Stimulated activated CD4-positive, alpha-beta T cell treated with anti-CD3 and anti-CD28 coated beads, Interleukin-4, amount 100 ng/mL, for 4 hours (primary cell): ENCODE data around the gene PTPRD.

Experiments used
- DNase-seq, 2 experiments: peaks; one replicate each; pipeline ENCODE4 v3.0.0-alpha.2; 2020

PTPRD gene

DNA sequence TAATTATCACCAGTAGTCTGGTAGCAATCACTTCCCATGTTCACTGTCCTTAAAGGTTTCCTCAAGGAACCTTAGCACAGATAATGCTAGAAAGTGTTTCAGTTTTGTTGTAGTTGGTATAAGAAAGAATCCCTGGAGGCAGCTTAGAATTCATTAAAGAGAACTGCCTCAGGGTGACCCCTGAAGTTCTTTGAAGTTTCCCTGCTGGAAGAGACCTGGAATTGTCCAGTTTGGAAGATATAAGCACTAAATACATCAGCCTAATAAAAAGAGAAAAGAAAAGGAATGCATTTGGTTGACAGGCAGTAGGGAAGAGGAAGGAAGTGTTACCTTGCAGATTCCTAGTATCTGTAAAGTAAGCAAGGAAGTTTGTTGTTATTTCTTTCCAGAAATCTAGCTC is 1813.6 kb downstream of the PTPRD start:
- DNase-seq, result no peak

DNA sequence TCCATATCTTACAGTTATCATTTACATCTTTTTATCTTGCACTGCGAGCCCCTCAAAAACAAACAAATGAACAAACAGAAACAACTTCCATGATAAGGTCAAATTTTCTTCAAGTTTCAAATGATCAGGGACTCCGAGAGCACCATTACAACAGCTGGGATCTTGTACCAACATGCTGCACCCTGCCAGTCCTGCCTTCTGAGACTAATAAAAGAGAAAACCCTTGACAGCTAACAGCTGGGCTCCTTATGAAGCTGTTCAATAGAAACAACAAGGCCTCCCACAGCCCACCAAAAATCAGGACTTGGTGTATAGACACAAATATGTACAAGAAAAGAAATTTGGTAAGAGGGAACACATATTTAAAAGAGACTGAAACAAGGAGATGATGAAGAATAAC is 1828.0 kb downstream of the PTPRD start:
- no peak for DNase-seq

DNA sequence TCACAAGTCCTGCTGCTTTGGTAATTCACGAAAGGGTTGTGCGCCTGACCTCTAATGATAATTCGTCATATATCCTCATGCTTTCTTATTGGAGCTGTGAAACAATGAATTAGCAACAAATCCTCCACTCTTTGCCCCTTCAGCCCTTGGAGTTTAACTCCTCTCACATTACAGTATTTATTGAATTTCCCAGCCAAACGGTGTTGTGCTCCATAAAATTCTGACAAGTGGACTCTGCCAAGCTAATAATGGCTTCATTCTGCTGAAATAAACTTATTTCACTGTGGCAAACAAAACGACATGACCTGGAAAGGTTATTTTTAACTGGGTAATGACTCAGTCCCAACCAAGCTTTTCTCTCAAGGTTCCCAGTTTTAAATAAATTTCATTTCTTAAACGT is 1828.9 kb downstream of the PTPRD start:
- DNase-seq, result no peak

- no peak for DNase-seq
Observed at GRCh38 chr9:8782237-8782636, 1830.6 kb downstream of the PTPRD start.

GRCh38 chr9:8781458-8781857 is 1831.3 kb downstream of the PTPRD start:
- DNase-seq, result no peak

DNA sequence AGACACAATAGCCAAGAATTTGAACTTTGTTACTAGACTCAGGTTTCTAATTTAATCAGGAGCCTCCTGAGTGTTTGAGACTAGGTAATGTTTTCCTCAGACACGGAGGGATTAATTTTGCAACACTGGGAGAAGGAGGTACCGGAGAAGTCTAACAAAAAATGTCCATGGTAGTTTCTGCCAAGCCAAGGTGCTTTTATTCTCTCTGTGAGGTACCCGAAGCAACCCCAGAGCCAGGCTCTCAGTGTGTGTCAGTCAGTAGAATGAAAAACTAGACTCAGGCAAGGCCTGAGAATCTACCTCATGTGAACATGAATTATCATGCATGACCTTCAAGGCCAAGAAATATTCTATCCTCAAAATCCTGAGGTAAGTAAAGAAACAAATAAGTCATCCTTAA is 1832.4 kb downstream of the PTPRD start:
- DNase-seq, result no peak

DNA sequence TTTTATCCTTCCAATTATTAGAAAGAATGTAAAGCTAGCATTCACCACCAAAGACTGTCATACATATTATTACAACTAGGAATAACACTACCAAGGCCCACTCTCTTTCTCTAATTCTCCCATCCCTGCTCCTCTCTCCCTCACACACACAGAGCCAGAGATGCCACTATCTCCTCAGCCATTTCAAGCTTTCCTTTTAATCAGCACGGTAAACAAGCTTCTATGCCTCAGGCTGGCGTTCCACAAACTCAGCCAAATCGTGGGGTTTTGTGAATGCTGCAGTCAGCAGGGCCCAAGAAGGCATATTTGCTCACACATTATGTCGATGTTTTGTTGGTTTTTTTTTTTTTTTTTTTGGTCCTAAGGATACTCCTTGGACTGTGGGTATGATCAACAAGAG is 1833.3 kb downstream of the PTPRD start:
- DNase-seq, result no peak

- DNase-seq, result no peak
Observed at GRCh38 chr9:8778356-8778755, 1834.4 kb downstream of the PTPRD start.

GRCh38 chr9:8772302-8772701 is 1840.5 kb downstream of the PTPRD start:
- DNase-seq, result no peak

- DNase-seq, result no peak
Observed at GRCh38 chr9:8769153-8769552, 1843.6 kb downstream of the PTPRD start.

DNA sequence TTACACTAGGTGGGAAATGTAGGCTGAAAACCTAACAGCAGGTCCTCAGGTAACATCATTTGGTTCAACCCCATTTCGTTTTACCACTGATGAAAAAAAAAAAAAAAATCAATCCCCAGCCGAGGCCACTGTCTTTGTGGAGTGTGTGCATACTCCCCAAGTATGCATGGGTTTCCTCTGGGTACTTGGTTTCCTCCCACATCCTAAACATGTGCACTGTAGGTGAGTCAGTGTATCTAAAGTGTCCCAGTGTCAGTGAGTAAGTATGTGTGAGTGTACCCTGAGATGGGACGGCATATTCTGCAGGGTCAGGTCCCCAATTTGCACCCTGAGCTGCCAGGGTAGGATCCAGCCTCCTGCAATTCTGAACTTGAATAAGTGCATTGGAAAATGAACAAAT is 1846.7 kb downstream of the PTPRD start:
- DNase-seq, result no peak

DNA sequence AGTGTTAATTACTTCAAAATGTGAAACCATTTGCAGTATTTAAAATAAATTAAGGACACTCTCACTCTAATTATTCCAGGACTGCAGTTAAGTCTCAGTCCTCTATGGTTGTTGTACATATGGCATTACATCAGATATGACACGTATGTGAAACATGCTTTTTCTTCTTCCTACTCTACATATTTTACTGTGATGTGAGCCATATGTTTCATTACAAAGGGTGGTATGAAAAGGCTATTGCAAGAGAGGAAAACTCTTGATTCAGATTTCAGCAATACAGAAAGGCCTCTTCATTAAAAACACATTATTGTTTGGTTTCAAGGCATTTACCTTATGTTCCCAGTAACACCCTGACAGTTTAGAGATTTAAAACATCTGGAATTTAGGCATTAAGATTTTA is 1848.8 kb downstream of the PTPRD start:
- DNase-seq, result no peak

GRCh38 chr9:8762479-8763085 is 1850.2 kb downstream of the PTPRD start:
- DNase-seq, result no peak

GRCh38 chr9:8760000-8760767 is 1852.6 kb downstream of the PTPRD start:
- DNase-seq, result no peak

DNA sequence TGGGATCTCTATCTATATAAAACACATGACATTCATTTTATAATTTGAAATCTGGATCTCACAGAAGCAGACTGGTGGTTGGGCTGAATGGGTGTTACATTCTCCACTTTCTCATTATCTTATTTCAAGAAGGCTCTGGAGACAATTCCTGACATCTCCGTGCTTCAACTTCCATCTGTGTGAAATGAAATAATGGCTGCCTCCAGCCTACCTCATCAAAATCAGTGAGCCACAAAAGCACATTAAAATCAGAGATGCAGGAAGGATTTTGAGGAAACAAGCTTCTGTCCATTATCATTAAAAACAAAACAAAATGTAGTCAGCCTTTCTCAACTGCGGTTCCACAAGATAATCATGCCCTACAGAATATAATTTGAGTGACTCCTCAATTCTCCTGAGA is 1854.9 kb downstream of the PTPRD start:
- no peak for DNase-seq

DNA sequence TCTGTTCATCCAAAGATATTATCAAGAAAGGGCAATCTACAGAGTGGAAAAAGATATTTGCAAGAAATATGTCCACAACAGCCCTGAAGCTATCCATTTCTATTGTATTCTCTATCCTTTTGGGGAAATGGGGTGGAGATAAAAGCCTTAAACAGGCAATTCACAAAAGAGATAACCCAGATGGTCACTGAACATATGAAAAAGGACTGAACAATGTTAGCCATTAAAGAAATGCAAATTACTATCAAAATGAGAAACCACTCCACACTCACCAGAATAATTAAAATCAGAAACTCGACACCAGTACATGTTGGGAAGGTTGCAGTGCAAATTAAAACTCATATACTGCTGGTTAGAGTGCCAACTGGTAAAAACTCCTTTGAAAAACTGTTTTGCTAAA is 1858.1 kb downstream of the PTPRD start:
- no peak for DNase-seq

DNA sequence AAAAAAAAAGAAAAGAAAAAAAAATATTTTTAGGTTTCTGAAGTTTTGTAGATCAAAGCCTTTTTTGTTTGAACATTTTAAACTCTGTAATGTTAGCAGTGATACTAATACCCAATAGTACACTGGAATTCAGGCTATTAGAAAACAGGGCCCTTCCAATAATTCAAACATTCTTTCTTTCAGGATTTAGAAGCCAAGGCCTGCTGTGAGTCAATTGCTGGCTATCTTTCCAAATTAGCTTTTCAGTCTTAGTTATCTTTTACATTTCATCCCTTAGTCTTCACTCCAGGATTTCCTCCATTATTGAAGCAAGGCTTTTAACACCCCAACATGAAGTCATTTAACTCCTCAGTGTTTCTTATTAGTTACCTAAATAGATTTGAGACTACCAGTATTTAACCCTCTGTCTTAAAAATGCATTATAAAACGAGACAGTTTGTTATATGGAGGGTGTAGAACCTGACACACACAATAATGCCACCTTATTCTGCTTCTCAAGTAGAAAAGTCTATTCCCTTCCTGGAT is 1861.3 kb downstream of the PTPRD start:
- no peak for DNase-seq

DNA sequence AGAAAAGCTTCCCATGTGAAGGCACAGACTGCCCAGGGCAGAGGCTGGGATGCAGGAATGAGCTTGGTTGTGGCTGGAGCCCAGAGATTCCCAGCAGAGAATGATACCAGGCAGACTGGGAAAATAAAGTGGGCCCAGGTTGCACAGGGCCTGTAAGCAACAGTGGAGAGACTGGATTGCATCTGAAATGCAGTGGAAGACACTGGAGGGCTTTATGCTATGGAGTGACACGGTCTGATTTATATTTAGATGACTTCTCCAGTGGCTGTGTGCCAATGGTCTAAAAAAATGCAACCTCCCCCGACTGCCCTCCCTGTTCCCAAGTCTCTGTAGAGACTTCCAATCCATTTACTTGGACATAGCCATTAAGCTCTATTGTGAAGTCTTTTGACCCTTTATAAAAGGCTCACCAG is 1862.2 kb downstream of the PTPRD start:
- no peak for DNase-seq

DNA sequence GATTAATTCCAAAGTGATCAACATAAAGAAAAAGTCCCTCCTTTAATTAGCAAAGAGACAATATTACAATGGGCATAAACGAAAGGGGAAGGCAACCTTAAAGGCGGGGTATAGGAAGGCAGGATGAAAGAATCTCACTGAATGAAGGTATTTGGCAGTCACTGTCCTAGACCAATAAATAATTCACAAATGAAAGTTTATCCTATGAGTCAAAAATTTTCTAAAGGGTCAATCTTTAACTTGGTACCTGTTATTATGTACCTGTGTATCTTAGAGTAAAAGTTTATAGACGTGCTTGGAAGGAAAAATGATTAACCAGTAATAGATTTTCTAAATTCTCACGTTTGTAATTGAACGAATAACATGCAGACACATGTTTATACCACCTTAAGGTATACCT is 1867.5 kb downstream of the PTPRD start:
- DNase-seq, result no peak

- no peak for DNase-seq
Observed at GRCh38 chr9:8738945-8739344, 1873.9 kb downstream of the PTPRD start.

DNA sequence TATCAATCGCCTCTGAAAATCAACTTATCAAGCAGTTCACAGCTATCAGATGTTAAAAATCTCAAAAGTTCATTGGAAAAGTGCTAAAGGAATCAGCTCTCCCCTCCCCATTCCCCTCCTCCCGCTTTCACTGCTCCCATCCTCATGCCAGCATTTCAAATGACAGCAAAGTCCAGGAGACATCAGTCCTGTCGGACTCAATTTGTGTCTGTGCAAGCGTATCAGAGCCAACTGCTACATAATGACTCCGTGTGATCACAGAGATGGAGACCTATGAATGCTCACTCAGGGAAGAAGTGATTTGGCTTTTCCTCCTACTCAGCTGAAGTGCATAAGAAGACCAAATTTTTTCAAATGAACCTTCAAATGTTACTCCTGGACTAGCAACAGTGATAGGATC is 1876.0 kb downstream of the PTPRD start:
- DNase-seq, result no peak

- no peak for DNase-seq
Observed at GRCh38 chr9:8734760-8735159, 1878.0 kb downstream of the PTPRD start.

DNA sequence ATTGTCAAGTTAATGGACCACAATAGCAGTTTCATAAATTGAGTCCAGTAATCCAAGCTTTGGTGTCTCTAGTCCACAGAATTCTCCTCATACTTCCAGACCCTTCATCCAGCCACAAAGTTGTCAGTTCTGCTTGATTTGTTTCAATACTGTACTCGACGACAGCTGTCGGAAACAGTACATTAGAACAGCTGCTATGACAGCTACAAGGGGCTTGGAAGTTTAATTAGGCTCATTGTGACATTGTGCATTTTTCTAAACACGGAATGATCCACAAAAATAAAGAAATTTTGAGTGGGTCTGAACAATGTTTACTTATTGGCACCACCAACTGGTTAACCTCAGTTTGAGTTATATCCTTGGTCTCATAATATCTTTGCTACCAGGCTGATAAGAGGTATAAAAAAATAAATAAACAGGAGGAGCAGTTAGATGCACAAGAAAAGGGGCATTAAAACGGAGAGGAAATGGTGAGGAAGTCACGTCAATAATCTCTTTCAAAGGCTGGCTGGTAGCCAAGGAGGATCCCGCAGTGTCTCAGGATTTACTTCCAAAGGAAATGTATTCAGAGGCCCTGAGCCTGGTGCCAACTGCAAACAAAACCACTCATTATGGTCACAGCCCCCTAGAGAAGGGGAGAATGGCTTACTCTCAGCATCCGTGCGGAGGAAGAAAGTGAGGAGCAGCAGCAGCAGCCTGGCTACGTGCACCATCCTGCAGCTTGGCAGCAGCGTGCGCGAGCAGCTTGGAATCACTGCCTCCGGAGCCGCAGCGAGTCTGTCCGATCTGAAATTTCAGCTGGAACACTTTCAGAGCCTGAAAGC is 1879.5 kb downstream of the PTPRD start:
- DNase-seq, result no peak
